AG09319 (cell line): ENCODE data around the gene COQ9.

Experiments
- DNase-seq: peaks from one replicate; pipeline ENCODE4 v3.0.0-alpha.2; 2010; ENCODE audit warnings: low read depth; ENCODE audit errors: extremely low read depth
- TF ChIP-seq, protein P1 (sequence below): IDR thresholded peaks from 2 replicates; pipeline ENCODE4 v1.5.1; 2011; ENCODE audit warnings: low read depth, mild to moderate bottlenecking, inconsistent platforms, low read length, moderate library complexity

COQ9 gene

DNA sequence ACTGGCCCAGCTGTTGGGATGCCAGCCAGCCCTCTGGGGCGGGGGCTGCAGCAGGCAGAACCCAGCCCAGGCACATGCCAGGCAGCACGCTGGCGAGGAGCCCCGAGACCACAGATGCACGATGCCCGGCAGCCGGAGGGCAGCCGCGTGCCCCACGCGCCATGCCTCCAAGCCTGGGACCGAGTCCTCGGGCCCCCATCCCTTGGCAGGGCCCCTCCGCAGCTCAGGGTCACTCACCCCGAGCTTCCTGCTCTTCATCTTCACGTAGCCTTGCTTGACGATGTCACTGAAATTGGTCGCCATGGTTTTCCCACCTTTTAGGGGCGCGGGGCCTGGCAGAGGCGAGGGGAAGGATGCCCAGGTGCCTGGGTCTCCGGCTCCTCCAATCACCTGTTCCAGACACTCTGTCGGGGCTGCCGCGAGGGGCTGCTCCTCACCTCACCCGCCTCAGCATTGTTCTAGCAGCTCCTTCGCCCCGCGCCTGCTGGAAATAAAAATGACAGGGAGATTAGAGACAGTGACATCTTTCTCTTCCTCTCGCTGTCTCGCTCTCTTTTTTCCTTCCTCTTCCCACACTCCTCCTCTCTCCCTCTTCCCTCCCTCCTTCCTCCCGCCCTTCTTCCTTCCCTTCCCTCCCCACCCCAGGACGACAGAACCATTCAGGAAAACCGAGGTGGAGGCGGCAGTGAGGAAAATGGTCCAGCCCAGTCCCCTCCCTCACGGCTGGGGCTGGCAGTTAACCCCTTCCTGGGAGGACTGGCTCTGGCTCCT is 32.1 kb downstream of the COQ9 start:
- peak; percentile 27 for DNase-seq
- TF ChIP-seq, protein P1, sequence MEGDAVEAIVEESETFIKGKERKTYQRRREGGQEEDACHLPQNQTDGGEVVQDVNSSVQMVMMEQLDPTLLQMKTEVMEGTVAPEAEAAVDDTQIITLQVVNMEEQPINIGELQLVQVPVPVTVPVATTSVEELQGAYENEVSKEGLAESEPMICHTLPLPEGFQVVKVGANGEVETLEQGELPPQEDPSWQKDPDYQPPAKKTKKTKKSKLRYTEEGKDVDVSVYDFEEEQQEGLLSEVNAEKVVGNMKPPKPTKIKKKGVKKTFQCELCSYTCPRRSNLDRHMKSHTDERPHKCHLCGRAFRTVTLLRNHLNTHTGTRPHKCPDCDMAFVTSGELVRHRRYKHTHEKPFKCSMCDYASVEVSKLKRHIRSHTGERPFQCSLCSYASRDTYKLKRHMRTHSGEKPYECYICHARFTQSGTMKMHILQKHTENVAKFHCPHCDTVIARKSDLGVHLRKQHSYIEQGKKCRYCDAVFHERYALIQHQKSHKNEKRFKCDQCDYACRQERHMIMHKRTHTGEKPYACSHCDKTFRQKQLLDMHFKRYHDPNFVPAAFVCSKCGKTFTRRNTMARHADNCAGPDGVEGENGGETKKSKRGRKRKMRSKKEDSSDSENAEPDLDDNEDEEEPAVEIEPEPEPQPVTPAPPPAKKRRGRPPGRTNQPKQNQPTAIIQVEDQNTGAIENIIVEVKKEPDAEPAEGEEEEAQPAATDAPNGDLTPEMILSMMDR: no peak

DNA sequence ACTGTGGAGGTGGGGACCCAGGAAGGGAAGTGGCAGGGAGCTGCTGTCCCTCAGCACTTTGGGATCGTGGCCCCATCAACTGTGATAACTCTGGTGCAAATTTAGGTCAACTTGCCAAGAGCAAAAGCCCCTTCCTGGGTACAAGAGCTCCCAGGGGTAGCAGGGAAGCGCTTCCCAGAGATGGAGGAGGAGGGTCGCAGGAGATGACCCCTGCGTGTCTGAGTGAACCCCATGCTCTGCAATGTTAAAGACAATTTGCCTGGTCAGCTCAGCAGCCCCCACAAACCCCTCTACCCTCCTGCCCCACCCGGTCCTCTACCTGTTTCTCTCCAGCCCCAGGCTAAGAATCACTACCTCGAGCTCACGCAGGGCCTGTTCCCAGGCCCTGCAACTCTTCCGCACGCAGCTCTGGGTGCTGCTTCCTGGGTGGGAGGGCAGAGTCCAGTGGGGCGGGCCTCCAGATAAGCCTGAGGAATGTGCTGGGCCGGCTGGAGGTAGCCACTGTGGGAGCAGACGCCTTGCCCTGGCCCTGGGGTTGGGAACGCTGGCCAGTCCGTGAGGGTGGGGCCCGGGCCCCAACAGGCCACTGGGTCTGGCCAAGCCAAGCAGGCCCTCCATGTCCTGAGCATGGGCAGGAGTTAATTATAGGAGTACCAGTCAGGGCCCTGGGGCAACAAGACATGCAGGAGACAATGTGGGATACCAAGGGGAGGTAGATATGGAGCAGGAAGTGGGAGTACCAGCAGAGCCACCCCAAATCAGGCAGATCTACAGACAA is 32.9 kb downstream of the COQ9 start:
- peak; percentile 15 for DNase-seq
- TF ChIP-seq, protein P1: no peak

DNA sequence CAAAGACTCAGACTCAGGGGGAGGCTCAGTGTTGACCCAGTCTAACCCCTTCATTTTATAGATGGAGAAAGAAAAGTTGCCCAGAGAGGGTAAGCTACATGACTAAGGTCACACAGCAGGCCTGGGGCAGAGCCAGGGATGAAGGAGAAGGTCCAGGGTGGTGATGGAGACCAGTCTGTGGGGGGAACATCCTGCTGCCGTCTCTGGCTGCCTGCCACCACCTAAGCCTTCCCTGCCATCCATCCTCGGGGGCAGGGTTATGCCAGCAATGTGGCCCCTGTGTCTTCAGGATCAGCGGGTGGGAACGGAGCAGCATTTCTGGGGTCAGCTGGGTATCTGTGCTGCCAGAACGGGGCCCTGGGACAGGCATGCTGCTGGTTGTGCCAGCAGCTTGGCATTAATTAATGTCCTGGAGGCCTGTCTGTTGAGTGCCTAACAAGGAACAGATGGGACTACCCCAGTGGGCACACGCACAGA is 33.5 kb downstream of the COQ9 start:
- DNase-seq: no peak
- TF ChIP-seq, protein P1: no peak

DNA sequence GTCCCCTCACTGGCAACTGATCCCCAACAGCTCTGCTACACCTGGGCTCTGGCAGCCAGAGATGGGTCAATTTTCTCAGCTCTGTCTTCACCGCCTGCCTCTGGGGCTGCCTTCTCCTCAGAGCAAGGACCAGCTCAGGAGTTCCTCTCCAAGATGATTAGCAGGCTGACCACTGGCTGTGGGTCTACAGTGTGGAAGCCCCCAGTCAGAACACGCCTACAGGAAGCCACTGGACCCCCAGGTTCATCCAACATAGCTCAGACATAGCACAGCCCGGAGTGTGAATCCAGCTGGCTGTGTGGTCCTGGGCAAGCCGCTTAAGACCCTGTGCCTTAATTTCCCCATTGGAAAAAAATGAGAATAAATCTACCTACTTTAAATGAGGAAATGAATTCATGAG is 34.1 kb downstream of the COQ9 start:
- no peak for DNase-seq
- TF ChIP-seq, protein P1: no peak

DNA sequence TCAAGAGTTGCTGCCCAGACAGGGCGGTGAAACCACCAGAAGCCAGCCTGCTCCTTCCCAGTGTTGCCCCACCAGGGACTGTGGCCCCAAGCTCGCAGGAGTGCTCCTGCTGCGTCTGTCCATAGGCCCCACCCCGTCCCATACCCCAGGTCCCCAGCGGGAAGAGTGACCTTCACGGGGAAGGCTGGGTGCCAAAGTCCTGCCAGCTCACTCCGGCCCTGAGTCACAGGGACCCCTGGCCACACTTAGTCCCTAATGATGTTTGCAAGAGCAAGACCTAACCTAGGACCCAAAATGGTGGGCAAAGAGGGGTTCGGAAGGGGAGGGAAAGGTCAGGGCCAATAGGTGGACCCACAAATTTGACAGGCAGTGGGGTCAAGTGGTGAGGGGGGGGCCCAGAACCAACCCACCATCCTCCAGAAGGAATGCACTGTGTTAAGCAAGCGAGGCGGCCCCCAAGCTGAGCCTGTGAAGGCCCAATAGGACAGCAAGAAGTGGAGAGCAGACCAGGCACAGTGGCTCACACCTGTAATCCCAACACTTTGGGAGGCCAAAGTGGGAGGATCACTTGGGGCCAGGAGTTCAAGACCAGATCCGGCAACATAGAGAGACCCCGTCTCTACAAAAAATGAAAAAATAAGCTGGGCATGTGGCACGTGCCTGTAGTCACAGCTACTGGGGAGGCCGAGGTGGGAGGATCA is 35.7 kb downstream of the COQ9 start:
- DNase-seq: no peak
- TF ChIP-seq, protein P1: no peak

DNA sequence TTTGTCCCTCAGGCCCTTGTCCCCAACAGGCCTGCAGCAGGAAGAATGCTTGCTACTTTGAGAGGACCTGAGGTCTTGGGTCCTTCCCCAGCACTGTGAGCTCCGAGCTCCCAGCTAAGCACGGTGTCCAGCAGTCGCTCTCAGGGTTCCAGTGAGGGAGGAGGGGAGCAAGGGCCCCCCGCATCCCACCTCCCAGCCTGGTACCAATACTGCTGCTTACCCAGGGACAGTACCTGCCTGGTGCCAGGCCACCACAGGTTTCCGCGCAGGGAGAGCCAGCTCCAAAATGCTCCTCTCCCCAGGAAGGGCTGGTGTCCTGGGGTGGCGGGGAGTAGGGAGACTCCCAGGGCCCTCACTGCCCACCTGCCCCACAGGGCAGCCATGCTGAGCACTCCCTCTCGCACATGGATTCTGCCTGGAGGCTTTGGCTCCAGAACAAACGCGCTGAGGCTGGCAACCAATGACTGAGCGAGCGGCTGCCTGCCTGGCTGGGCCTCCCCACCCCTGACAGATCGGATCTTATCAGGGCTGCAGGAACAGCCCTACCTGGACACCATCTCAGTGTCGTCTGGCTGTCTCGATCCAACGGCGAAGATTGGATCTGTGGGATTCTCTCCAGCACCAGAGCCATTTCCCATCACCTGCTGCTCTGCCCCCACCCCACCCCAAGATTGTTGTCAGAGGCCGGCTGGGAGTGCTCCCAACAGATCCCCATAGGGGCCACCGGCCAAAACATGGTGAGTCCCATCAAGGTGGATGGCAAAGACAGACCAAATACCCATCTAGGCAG is 36.6 kb downstream of the COQ9 start:
- no peak for DNase-seq

More for the DNA sequence above, 36.6 kb downstream of the COQ9 start:
- TF ChIP-seq, protein P1: no peak
